Bone marrow (tissue), 2 donors: ENCODE results near the gene CLDN6.
"Not testable (repeated sequence)": the region's sequence is repeated elsewhere in the genome, so short reads cannot be mapped to it uniquely, and the experiment has no call there.

Experiments used
- DNase-seq, 2 donors: peaks; one replicate each; lab custom pipeline; 2025; lab: John Stamatoyannopoulos, UW

CLDN6 gene

DNA sequence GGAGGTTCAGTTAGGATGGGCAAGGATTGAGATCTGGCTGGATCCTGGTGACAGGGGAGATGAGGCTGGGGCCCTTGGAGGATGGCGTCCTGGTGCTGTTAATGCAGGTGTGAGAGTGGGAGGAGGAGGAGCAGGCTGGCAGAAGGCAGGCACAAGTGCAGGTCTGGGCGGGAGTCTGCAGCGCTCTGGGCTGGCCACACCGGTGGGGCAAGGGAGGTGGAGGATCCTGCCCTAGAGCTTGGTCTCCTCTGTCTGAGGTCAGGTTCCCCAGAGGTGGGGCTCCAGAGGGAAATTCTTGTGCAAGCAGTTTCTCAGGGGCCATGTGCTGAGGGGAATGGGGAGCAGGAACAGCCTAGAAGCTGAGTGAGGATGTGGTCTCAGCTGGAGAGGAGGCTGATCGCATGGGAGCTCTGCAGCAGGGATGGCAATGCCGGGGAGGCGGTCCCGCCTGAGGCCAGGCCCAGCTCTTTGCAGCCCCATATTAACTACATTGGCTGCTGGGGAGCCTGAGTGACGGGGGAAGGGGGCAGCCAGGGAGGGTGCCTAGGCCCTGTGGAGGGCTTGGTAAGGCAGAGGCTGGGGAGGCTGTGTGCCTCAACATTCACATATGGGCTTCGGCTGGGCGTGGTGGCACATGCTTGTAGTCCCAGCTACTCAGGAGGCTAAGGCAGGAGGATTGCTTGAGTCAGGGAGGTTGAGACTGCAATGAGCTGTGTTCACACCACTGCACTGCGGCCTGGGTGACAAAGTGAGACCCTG, 34.8 kb upstream of the CLDN6 start:
- not testable (repeated sequence) for DNase-seq

DNA sequence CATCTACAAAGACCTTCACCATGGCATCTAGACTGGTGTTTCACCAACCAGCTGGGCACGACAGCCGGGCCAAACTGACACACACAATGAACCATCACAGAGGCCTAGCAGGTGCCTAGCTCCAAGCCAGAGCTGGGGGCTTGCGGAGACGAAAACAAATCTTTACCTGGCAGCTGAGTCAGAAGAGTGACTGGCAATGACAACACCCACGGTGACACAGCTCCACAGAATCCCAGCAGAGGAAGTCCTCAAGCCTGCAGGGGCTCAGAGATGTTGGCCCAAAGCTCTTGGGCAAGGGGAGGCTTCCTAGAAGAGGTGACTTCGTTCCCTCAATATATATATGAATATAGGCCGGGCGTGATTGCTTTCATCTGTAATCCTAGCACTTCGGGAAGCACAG, 33.5 kb upstream of the CLDN6 start:
- no peak for DNase-seq

DNA sequence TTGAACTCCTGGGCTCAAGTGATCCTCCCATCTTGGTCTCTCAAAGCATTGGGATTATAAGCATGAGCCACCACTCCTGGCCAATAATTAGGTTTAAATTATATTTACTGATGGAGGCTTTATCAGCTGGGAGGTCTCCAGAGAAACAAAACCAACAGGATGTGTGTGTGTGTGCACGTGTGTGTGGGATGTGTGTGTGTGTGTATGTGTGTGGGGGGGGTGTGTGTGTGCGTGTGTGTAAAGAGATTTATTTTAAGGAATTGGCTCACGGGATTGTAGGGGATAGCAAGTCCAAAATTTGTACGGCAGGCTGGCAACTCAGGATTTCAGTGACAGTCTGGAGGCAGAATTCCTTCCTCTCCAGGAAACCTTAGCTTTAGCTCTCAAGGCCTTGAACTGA, 33.0 kb upstream of the CLDN6 start:
- no peak for DNase-seq

DNA sequence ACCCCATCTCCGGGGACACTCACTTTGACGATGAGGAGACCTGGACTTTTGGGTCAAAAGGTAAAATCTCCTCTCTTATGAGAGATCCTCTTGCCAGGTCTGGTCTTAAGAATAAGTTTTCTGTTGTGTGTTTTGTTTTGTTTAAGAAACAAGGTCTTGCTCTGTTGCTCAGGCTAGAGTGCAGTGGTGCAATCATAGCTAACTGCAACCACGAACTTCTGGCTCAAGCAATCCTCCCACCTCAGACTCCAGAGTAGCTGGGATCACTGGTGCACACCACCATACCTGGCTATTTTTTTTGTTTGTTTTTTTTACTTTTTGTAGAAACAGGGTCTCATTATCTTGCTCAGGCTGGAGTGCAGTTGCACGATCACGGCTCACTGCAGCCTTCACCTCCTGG, 32.5 kb upstream of the CLDN6 start:
- DNase-seq, result no peak

GRCh38 chr16:3049921-3050481, 32.0 kb upstream of the CLDN6 start:
- no peak for DNase-seq

GRCh38 chr16:3047387-3047720, 29.4 kb upstream of the CLDN6 start:
- DNase-seq, result no peak

DNA sequence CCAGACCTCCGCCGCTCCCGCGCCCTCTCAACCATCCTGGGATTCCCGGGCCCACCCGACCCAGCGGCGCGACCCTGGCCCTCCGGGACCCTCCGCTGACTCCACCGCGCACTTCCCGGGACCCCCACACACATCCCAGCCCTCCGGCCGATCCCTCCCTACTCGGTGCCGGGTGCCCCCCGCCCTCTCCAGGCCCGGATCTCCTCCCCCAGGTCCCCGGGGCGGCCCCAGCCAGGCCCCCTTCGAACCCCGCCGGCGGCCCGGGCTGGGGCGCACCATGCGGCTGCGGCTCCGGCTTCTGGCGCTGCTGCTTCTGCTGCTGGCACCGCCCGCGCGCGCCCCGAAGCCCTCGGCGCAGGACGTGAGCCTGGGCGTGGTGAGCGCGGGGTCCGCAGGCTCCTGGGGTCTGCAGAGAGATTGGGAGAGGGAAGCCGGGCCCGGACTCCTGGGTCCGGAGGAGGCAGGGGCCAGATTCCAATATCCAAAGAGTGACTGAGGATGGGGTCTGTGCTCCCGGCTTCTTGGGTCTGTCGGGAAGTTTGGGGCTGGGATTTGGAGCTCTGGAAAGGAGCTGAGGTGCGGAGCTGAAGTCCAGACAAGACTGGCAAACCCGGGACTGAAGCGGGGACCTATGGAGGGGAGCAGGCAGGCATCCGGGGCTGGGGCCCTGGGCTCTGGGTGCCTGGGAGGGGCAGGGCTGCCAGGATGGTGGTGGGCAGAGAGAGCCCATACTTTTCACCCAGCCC, 28.8 kb upstream of the CLDN6 start:
- no peak for DNase-seq

GRCh38 chr16:3045758-3046640, 28.0 kb upstream of the CLDN6 start, which contains the start of gene MMP25:
MMP25 (plus strand) TSS chr16:3046561; CDS start chr16:3046918, 357 bp downstream.
- DNase-seq, result peak in 1 of 2 donors; percentile 24

DNA sequence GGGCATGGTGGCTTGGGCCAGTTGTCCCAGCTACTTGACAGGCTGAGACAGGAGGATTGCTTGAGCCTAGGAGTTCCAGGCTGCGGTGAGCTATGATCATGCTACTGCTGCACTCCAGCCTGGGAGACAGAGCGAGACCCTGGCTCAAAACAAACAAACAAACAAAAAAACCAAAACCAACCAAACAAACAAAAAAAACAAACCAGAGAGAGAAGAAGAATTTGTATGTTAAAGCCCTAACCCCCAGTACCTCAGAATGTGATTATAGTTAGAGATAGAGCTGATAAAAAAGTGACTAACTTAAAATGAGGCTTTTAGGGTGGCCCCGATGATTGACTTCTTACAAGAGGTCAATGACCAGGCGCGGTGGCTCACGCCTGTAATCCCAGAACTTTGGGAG, 26.7 kb upstream of the CLDN6 start:
- no peak for DNase-seq

DNA sequence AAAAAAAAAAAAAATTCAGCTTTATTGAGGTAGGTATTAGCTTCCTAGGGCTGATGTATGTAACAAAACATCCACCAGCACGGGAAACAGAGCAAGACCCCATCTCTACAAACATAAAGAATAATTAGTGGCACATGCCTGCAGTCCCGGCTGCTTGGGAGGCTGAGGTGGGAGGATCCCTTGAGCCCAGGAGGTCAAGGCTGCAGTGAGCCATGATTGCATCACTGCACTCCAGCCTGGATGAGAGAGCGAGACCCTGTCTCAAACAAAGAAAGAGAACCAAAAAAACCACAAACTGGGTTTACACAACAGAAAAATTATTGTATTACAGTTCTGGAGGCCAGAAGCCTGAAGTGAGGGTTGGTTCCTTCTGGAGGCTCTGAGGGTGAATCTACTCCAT, 24.4 kb upstream of the CLDN6 start:
- no peak for DNase-seq

DNA sequence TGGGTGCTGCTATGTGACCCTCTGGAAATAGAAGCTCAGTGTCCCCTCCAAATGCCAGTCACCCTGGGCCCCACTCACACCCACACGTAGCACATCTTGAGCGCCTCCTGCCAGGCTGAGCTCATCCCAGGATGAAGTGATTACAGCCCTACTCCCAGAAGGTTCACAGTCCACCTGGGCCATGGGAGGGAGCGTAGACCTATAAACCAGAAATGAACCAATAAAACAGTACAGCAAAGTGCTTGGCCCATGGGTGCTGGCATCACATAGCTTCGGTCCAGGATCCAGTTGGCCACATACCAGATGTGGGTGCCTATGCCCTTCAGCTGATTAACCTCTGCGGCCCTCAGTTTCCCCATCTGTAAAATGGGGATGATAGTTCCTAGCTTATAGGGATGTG, 20.9 kb upstream of the CLDN6 start:
- DNase-seq, result no peak

DNA sequence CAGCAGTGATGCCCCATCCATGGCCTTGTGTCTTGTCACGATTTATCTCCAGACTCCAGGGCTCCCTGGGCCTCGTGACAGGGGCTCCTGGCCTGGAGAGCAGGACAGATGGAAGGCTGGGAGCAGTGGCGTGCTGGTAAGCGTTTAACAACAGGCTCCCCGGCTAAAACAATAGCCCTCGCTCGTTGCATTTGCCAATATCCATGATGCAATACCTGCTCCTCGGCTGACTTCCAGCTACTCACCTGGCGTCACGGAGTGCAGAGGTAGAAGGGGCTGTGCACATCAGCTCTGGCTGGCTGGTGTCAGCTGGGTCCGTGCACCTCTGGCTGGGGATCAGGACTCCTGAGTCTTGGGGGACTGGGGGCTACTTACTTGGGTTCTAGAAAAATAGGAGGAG, 20.3 kb upstream of the CLDN6 start:
- no peak for DNase-seq

GRCh38 chr16:3036726-3037315, 18.8 kb upstream of the CLDN6 start, which contains the start of gene BICDL2:
BICDL2 (minus strand) TSS chr16:3036944; CDS start chr16:3035496, 1,448 bp downstream.
- DNase-seq, result no peak

GRCh38 chr16:3035972-3036725, 18.2 kb upstream of the CLDN6 start:
- DNase-seq, result no peak

DNA sequence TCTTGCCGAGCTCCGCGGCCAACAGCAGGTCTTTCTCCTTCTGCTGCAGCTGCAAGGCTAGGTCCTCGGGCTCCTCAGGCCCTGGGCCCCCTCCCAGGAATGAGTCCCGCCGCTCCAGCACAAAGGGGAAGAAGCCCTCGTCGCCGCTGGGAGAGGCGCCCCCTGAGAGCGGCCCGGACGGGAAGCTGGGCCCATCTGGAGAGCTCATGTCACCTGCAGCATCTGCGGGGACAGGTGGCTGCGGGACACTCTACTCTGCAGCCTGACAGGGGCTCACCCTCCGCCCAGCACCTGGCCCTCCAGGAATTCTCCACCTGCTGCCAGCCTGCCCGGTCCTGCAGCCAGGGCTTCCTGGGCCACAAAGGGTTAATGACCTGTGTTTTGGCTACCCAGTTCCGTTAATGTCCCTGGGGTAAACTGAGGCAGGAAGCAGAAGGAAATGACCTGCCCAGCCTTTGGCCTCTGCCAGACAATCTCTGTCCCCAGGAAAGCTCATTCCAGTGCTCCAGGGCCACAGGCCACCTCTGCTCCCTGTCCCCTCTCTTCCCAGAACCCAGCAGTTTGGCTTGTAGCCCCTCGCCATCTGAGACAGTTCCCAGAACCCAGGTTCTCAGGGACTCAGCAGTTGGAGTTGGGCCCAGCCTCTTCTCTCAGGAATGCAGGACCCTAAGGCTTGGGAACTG, 17.4 kb upstream of the CLDN6 start:
- no peak for DNase-seq

DNA sequence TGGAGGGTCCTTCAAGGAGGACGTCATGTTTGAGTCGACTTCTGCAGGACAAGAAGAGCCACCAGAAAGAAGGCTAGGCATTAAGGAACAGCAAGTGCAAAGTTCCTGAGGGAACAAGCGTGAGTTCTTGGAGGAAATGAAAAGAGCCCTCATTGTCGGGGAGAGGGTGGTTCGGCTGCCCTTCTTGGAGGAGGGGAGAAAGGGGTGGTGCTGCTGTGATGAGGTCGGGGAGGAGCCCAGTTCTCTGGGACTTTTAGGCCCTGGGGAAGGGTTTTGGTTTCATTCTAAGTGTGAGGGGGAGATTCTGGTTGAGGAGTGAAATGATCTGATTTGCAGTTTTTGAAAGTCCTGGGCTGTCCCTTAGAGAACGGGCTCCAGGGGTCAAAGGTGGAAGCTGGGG, 14.6 kb upstream of the CLDN6 start:
- no peak for DNase-seq

DNA sequence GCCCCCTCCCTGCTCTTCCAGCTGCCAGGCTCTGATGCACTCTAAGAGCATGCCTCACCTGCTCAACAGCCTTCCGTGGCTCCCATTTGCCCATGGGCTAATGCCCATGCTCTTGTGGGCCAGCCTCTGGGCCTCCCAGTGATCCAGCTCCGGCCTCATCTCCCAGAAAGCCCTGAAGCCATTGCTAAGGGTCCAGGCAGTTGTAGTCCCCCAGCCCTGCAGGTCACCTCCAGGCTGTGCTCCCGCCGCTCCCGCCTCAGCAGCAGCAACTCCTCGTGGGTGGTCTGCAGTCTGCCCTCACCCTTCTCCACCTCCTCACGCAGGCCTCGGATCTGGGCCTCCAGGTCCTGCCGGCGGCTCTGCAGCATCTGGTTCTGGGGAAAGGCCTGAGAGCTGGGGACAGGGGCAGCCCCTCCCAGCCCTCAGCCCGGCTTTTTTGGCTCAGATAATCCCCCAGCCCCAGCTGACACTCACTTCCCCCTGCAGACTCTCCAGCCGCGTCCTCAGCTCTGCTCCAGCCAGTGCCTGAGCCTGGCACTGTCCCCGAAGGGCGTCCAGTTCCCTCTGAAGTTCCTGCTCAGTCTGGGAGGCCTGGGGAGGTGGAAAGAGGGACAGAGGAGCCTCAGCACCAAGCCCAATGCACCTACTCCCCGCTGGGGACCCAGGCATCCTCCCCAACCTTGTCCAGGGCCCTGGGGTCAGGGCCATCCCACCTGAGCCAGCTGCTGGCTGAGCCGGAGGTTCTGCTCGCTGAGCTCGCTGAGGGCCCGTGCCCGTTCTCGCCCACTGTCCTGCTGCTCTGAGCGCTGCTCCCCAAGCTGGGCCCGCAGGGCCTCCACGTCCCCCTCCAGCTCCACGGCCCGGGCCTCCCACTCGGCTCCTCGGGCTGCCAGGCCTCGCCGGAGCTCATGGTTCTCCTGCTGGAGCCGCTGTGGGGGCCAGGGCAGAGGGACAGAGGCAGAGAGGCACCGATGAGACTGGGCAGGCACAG, 12.5 kb upstream of the CLDN6 start:
- DNase-seq, result no peak

DNA sequence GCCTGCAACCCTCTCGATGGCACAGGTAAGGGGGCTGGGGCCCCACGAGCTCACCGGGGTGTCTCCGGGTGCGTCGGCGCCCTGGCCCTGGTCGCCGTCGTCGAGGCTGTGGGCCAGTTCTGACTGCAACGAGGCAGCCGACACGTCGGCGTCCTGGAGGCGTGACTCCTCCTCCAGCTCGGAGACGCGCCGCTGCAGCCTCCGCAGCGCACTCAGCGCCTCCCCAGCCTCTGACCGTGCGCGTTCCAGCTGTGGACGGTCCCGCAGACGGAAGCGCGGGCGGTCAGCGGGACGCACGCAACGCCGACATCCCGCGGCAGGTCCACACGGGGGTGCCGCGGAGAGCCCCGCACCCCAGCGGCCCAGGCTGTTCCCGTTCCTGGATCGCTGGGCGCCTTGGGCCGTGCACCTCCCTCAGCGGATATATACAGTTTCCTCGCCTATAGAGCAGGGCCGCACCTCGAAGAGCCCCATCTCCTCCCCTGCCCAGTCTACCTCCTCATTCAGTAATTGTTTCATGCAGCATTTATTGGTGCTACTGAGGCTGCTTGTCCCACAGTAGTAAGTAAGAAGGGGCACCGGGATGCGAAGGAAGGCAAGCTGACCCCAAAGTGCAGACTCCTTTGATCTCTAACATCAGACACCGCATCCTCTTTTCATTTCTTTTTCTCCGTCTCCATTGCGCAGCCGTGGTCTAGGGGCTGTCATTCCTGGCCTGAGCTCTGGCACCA, 11.7 kb upstream of the CLDN6 start:
- DNase-seq, result no peak
